ENCODE data around the gene RELN. TPM values are rescaled to one million over a fixed set of nuclear protein-coding genes. Genes with fewer than 3 reads are reported as not detected.

Gene RELN
- total and polyA plus RNA-seq, 11 donors = 0.16 to 3.5 (median 1.3) TPM

- 72 to 79% (median 75%) methylated on average over 3 of the region's 3 CpGs for WGBS, 4 donors
- DNase-seq = no peak
These were observed 156.1 kb downstream of the RELN start for GRCh38 chr7:103833401-103833800.

GRCh38 chr7:103832438-103832837 lies 157.0 kb downstream of the RELN start:
- Histone ChIP-seq H3K36me3 (no peaks in the 10 kb centered on the region), H3K4me1 (no peaks in the 10 kb centered on the region), H3K27me3 (no peaks in the 10 kb centered on the region), H3K4me3 (no peak overlapping the region), H3K27ac (no peak overlapping the region), H3K9me3 (no peaks in the 10 kb centered on the region)
- WGBS, 4 donors = 68 to 89% (median 83%) methylated on average over 2 of the region's 2 CpGs
- ATAC-seq = no peak
- no peak for DNase-seq
- TF ChIP-seq POLR2A (IDR thresholded peaks at IDR 0.05) = no peak
- TF ChIP-seq, protein P1, sequence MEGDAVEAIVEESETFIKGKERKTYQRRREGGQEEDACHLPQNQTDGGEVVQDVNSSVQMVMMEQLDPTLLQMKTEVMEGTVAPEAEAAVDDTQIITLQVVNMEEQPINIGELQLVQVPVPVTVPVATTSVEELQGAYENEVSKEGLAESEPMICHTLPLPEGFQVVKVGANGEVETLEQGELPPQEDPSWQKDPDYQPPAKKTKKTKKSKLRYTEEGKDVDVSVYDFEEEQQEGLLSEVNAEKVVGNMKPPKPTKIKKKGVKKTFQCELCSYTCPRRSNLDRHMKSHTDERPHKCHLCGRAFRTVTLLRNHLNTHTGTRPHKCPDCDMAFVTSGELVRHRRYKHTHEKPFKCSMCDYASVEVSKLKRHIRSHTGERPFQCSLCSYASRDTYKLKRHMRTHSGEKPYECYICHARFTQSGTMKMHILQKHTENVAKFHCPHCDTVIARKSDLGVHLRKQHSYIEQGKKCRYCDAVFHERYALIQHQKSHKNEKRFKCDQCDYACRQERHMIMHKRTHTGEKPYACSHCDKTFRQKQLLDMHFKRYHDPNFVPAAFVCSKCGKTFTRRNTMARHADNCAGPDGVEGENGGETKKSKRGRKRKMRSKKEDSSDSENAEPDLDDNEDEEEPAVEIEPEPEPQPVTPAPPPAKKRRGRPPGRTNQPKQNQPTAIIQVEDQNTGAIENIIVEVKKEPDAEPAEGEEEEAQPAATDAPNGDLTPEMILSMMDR (IDR thresholded peaks at IDR 0.05) = no peak
- intact Hi-C loops (cut with DNase I) = no loop called here

More at GRCh38 chr7:103833401-103833800, 156.1 kb downstream of the RELN start:
- H3K4me3 ChIP-seq = no peak overlapping the region
- ATAC-seq = no peak
- no peaks in the 10 kb centered on the region for H3K36me3 ChIP-seq
- no peak for TF ChIP-seq POLR2A (IDR thresholded peaks at IDR 0.05)
- TF ChIP-seq, protein P1 (IDR thresholded peaks at IDR 0.05) = no peak
- no peaks in the 10 kb centered on the region for H3K27me3 ChIP-seq
- intact Hi-C loops (cut with DNase I) = no loop called here
- H3K9me3 ChIP-seq = no peaks in the 10 kb centered on the region
- no peak overlapping the region for H3K27ac ChIP-seq
- H3K4me1 ChIP-seq = no peaks in the 10 kb centered on the region

GRCh38 chr7:103824251-103824650 lies 165.2 kb downstream of the RELN start:
- Histone ChIP-seq H3K9me3 (peaks cover 0 to 17% (median 2%) of the 10 kb centered on the region in 12 donors), H3K36me3 (no peaks in the 10 kb centered on the region), H3K4me1 (no peaks in the 10 kb centered on the region), H3K27ac (no peak overlapping the region), H3K4me3 (no peak overlapping the region), H3K27me3 (no peaks in the 10 kb centered on the region)
- ATAC-seq = no peak
- intact Hi-C loops (cut with DNase I) = no loop called here
- DNase-seq = no peak
- TF ChIP-seq POLR2A (IDR thresholded peaks at IDR 0.05) = no peak
- TF ChIP-seq, protein P1 (IDR thresholded peaks at IDR 0.05) = no peak

- DNase-seq (no peak), ATAC-seq (no peak)
- Histone ChIP-seq H3K27me3 (no peaks in the 10 kb centered on the region), H3K4me3 (no peak overlapping the region), H3K36me3 (no peaks in the 10 kb centered on the region), H3K27ac (no peak overlapping the region), H3K9me3 (peaks cover 0 to 17% (median 2%) of the 10 kb centered on the region in 12 donors), H3K4me1 (no peaks in the 10 kb centered on the region)
- intact Hi-C loops (cut with DNase I) = no loop called here
- TF ChIP-seq POLR2A (IDR thresholded peaks at IDR 0.05) = no peak
- TF ChIP-seq, protein P1 (IDR thresholded peaks at IDR 0.05) = no peak
- WGBS, 4 donors = 82 to 94% (median 89%) methylated on average over 1 of the region's 1 CpG
These were observed 166.4 kb downstream of the RELN start for GRCh38 chr7:103823084-103823483.

Data from heart left ventricle (tissue), 16 donors.